K562 (cell line): ENCODE results near the gene MRPL44. TPM values are rescaled to one million over a fixed set of nuclear protein-coding genes. Genes with fewer than 3 reads are reported as not detected.

Experiments used
- ATAC-seq: fragments of 200-7000 bp; cut with Tn5 transposase; 3 replicates; pipeline ENCODE4 v1.9.1; 2020; ENCODE audit warnings: moderate library complexity
- BruUV-seq: library from RNA; stranded (reverse); fragments of 400-500 nt; replicated peaks from 2 replicates; lab custom pipeline; 2021; lab: Mats Ljungman, UMichigan
- CTCF ChIA-PET: fragments of 300-600 bp; formaldehyde crosslinking; extraction: SDS; loops from one replicate; lab custom pipeline; 2021; ENCODE audit warnings: low intra/inter-chr PET ratio; lab: Yijun Ruan, JAX
- POLR2A ChIA-PET: fragments of 300-600, 350-650 bp; sonication (Branson Sonifier 250); formaldehyde crosslinking; extraction: SDS; loops from one replicate; lab custom pipeline; 2021; ENCODE audit warnings: antibody characterized with exemption, inconsistent platforms; lab: Yijun Ruan, JAX
- DNase-seq, 4 experiments: peaks; one replicate each; pipeline versions ENCODE4 v3.0.0 to v3.0.0-alpha.2; 2011 to 2018; ENCODE audit warnings: low spot score in 3 of 4, mixed read lengths in 3 of 4; ENCODE audit errors: extremely low read depth in 1 of 4
- FAIRE-seq: peaks from 2 replicates; lab custom pipeline; 2011; peaks lifted over from hg19 to GRCh38; lab: Jason Lieb, UNC
- H2AFZ ChIP-seq: 2 replicates; pipeline ENCODE4 v1.6.0; 2011; ENCODE audit warnings: low read depth, low read length, control low read depth, inconsistent platforms
- H3K27ac ChIP-seq: fragments of 200-600 bp; 3 replicates; pipeline ENCODE4 v1.8.0; 2011; ENCODE audit warnings: low read depth, mild to moderate bottlenecking, control low read depth, inconsistent platforms, low read length, moderate library complexity, mixed read lengths; ENCODE audit errors: extremely low read depth
- H3K27me3 ChIP-seq, 2 experiments: fragments of 300-600 bp in 1 of 2; 2 replicates in 1 of 2; 3 replicates in 1 of 2; pipeline versions ENCODE4 v1.6.0 to v1.8.0; 2011; ENCODE audit warnings: inconsistent platforms in 2 of 2, low read length in 2 of 2, mild to moderate bottlenecking in 1 of 2, mixed read lengths in 1 of 2, moderate library complexity in 1 of 2; ENCODE audit not compliant: control insufficient read depth in 2 of 2, insufficient read depth in 2 of 2
- H3K36me3 ChIP-seq: fragments of 300-600 bp; 3 replicates; pipeline ENCODE4 v1.8.0; 2011; ENCODE audit warnings: mild to moderate bottlenecking, low read length, inconsistent platforms; ENCODE audit not compliant: control insufficient read depth, insufficient read depth
- H3K4me1 ChIP-seq, 2 experiments: fragments of 200-600 bp in 1 of 2; replicated peaks in 1 of 2; 2 replicates in 1 of 2; 3 replicates in 1 of 2; pipeline versions ENCODE4 v1.5.1 to v1.8.0; 2011; ENCODE audit warnings: inconsistent platforms in 2 of 2, low read length in 2 of 2, mild to moderate bottlenecking in 1 of 2, mixed read lengths in 1 of 2, moderate library complexity in 1 of 2; ENCODE audit not compliant: control insufficient read depth in 2 of 2, insufficient read depth in 2 of 2
- H3K4me2 ChIP-seq: 2 replicates; pipeline ENCODE4 v1.6.1; 2011; ENCODE audit warnings: low read length, control low read depth, inconsistent platforms, mixed read lengths; ENCODE audit not compliant: insufficient read depth
- H3K4me3 ChIP-seq: fragments of 200-600 bp; sonication (generic), shearing (Covaris generic); 2 replicates; pipeline ENCODE4 v1.5.1; 2016; ENCODE audit warnings: control low read depth, inconsistent platforms
- H3K79me2 ChIP-seq: fragments of 200-600 bp; 3 replicates; pipeline ENCODE4 v1.8.0; 2011; ENCODE audit warnings: low read length, inconsistent platforms; ENCODE audit not compliant: control insufficient read depth, insufficient read depth
- H3K9ac ChIP-seq, 2 experiments: 2 replicates each; pipeline versions ENCODE4 v1.6.0 to v1.6.1; 2011; ENCODE audit warnings: low read depth in 2 of 2, low read length in 2 of 2, control low read depth in 1 of 2, inconsistent platforms in 1 of 2, mild to moderate bottlenecking in 1 of 2, mixed read lengths in 1 of 2; ENCODE audit not compliant: insufficient read depth in 1 of 2
- H3K9me1 ChIP-seq: one replicate; pipeline ENCODE4 v1.6.0; 2011; ENCODE audit warnings: inconsistent platforms, mild to moderate bottlenecking, low read length, moderate library complexity; ENCODE audit not compliant: control insufficient read depth, insufficient read depth
- H3K9me3 ChIP-seq: replicated peaks from 2 replicates; pipeline ENCODE4 v1.5.1; 2011; ENCODE audit warnings: low read depth, low read length, inconsistent platforms; ENCODE audit not compliant: control insufficient read depth, insufficient read depth
- H4K20me1 ChIP-seq: replicated peaks from 2 replicates; pipeline ENCODE4 v1.6.1; 2011; ENCODE audit warnings: low read length, inconsistent platforms, mixed read lengths; ENCODE audit not compliant: control insufficient read depth, insufficient read depth
- BDP1 ChIP-seq: IDR thresholded peaks from 3 replicates; pipeline ENCODE4 v1.6.1; 2011; ENCODE audit not compliant: insufficient read length, insufficient read depth
- BRF2 ChIP-seq: IDR thresholded peaks from 3 replicates; pipeline ENCODE4 v1.6.1; 2011; ENCODE audit warnings: borderline replicate concordance, mild to moderate bottlenecking; ENCODE audit not compliant: insufficient read length, insufficient read depth
- CBFA2T2 ChIP-seq: fragments of 450-650 bp; conservative IDR thresholded peaks from 2 replicates; pipeline ENCODE4 v1.6.1; 2017; ENCODE audit warnings: mild to moderate bottlenecking
- CBX2 ChIP-seq: fragments of 200-600 bp; sonication (generic); IDR thresholded peaks from one replicate; pipeline ENCODE4 v1.6.1; 2012; ENCODE audit warnings: mild to moderate bottlenecking, low read length, inconsistent platforms; ENCODE audit not compliant: insufficient read depth, poor library complexity, severe bottlenecking
- NCOA4 ChIP-seq: fragments of 450-650 bp; IDR thresholded peaks from 2 replicates; pipeline ENCODE4 v1.6.1; 2018; ENCODE audit warnings: mild to moderate bottlenecking; ENCODE audit not compliant: partially characterized antibody
- PTRF ChIP-seq: fragments of 450-650 bp; IDR thresholded peaks from 2 replicates; pipeline ENCODE4 v1.6.1; 2016; ENCODE audit warnings: mild to moderate bottlenecking, missing genetic modification characterization, missing compliant biosample characterization
- RNF2 ChIP-seq: sonication (generic); IDR thresholded peaks from 2 replicates; pipeline ENCODE4 v1.6.1; 2016
- SLC30A9 ChIP-seq: fragments of 250-450 bp; sonication (Bioruptor Pico); IDR thresholded peaks from 2 replicates; pipeline ENCODE4 v1.8.0; 2022; ENCODE audit warnings: mild to moderate bottlenecking, moderate library complexity
- SMARCA4 ChIP-seq: fragments of 450-650 bp; IDR thresholded peaks from 2 replicates; pipeline ENCODE4 v1.6.1; 2016
- TEAD1 ChIP-seq, 2 experiments: fragments of 450-650 bp in 1 of 2; sonication (generic) in 1 of 2; formaldehyde crosslinking; IDR thresholded peaks; 2 replicates each; pipeline versions ENCODE4 v1.4.0 to v1.8.0; 2020 to 2022; ENCODE audit warnings: mild to moderate bottlenecking in 2 of 2, missing genetic modification reagents in 1 of 2
- WGBS: fragments of 100-300 bp; shearing (Covaris generic); methylation state at CpG from one replicate; pipeline ENCODE4 v1.1.6; 2016; ENCODE audit warnings: low coverage, mixed read lengths; ENCODE audit not compliant: insufficient coverage; ENCODE audit errors: missing lambda C conversion rate; 5-methylcytosine and 5-hydroxymethylcytosine counted together
- in situ Hi-C: fragments of 300-500 bp; cut with MboI; formaldehyde crosslinking; loops from 4 replicates; pipeline ENCODE4 v1.15.0; 2018; ENCODE audit warnings: inconsistent platforms, mixed read lengths
- intact Hi-C: fragments of 100-400 bp; cut with micrococcal nuclease; formaldehyde crosslinking; loops from 2 replicates; pipeline ENCODE4 v1.14.2; 2022
- polyA plus RNA-seq, 8 experiments: library from polyadenylated mRNA; depleted of rRNA in 4 of 8; stranded (reverse) in 5 of 8; unstranded in 3 of 8; fragments of >200 nt; fragmentation: Nextera tagmentation in 2 of 8; fragmentation: Illumina TruSeq in 1 of 8; extraction: Ambion mirVana in 2 of 8; extraction: Trizol in 1 of 8; gene quantifications; 2 replicates each; pipeline versions ENCODE4 v1.2.1 to v1.2.3, GENCODE V29; 2011 to 2014; ENCODE audit warnings: inconsistent platforms in 1 of 8, missing spikeins in 1 of 8
- total RNA-seq, 7 experiments: library from RNA; depleted of rRNA in 6 of 7; stranded (reverse); fragments of >200 nt in 6 of 7; fragmentation: Illumina TruSeq in 2 of 7; extraction: Trizol in 2 of 7; gene quantifications; 2 replicates each; pipeline versions ENCODE4 v1.2.1 to v1.2.3, GENCODE V29; 2011 to 2021; ENCODE audit warnings: low replicate concordance in 1 of 7
- TF ChIP-seq, protein P1 (sequence below): fragments of 250-450 bp; sonication (Bioruptor Pico); IDR thresholded peaks from 2 replicates; pipeline ENCODE4 v1.5.0; 2022; ENCODE audit warnings: mild to moderate bottlenecking
- TF ChIP-seq, protein P2 (sequence below): fragments of 450-650 bp; formaldehyde crosslinking; IDR thresholded peaks from 2 replicates; pipeline ENCODE4 v1.4.0; 2022; ENCODE audit warnings: missing genetic modification characterization
- TF ChIP-seq, protein P3 (sequence below): IDR thresholded peaks from 2 replicates; pipeline ENCODE4 v1.6.1; 2014; ENCODE audit warnings: antibody characterized with exemption

Gene MRPL44
- total and polyA plus RNA-seq, 9 of the 15 experiments (the other 6 are each of a cell fraction or from before 2014, with no cell fraction given), result 10.4 to 26.0 (median 20.2) TPM

DNA sequence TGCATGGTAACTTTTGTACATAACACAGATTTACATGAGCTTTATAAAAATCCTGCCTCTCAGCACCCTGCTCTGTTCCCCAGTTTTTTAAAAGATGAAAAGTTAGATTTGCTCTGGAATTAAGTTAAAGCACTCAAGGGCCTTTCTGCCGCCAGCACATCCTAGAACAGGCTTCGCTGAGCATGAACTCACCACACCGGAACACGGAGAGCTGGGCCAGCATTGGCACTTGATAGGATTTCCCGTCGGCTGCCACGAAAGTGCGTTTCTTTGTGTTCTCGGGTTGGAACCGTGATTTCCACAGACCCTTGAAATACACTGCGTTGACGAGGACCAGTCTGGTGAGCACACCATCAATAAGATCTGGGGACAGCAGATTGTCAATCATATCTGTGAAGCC, 34.3 kb downstream of the MRPL44 start:
- FAIRE-seq (no peak), ATAC-seq (no peak), DNase-seq (no peak)
- intact Hi-C loops, result loop anchor here (2.0 to 10.0 kb wide), 4 partner anchors 21 to 661 kb away; no protein-coding TSS in a partner anchor
- no peak overlapping the region for H3K4me2 ChIP-seq
- peaks cover 5 to 18% of the 10 kb centered on the region in 2 experiments; a peak in 4 of 5 replicates for H3K27me3 ChIP-seq
- no peak overlapping the region for H2AFZ ChIP-seq
- H3K9me3 ChIP-seq, result no peaks in the 10 kb centered on the region
- H3K27ac ChIP-seq, result no peak overlapping the region
- H3K9me1 ChIP-seq, result no peaks in the 10 kb centered on the region
- 2% methylated on average over 10 of the region's 12 CpGs for WGBS
- no peaks in the 10 kb centered on the region for H3K36me3 ChIP-seq
- no TSS peak for BruUV-seq
- peaks cover 0 to 12% of the 10 kb centered on the region in 2 experiments; a peak in 2 of 5 replicates for H3K4me1 ChIP-seq
- H3K9ac ChIP-seq, result no peak overlapping the region
- in situ Hi-C loops, result loop anchor here (10.0 kb wide), 1 partner anchor 293 kb away; no protein-coding TSS in a partner anchor
- TF ChIP-seq CBFA2T2, result no peak
- no peak for TF ChIP-seq SLC30A9 (CRISPR knock-in tag)
- no peak for TF ChIP-seq PTRF (tag)
- no peak for TF ChIP-seq BRF2
- TF ChIP-seq, protein P1, sequence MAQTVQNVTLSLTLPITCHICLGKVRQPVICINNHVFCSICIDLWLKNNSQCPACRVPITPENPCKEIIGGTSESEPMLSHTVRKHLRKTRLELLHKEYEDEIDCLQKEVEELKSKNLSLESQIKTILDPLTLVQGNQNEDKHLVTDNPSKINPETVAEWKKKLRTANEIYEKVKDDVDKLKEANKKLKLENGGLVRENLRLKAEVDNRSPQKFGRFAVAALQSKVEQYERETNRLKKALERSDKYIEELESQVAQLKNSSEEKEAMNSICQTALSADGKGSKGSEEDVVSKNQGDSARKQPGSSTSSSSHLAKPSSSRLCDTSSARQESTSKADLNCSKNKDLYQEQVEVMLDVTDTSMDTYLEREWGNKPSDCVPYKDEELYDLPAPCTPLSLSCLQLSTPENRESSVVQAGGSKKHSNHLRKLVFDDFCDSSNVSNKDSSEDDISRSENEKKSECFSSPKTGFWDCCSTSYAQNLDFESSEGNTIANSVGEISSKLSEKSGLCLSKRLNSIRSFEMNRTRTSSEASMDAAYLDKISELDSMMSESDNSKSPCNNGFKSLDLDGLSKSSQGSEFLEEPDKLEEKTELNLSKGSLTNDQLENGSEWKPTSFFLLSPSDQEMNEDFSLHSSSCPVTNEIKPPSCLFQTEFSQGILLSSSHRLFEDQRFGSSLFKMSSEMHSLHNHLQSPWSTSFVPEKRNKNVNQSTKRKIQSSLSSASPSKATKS, result no peak
- TF ChIP-seq TEAD1 (CRISPR knock-in tag; IDR thresholded peaks at IDR 0.05), result no peak
- TF ChIP-seq, protein P2, sequence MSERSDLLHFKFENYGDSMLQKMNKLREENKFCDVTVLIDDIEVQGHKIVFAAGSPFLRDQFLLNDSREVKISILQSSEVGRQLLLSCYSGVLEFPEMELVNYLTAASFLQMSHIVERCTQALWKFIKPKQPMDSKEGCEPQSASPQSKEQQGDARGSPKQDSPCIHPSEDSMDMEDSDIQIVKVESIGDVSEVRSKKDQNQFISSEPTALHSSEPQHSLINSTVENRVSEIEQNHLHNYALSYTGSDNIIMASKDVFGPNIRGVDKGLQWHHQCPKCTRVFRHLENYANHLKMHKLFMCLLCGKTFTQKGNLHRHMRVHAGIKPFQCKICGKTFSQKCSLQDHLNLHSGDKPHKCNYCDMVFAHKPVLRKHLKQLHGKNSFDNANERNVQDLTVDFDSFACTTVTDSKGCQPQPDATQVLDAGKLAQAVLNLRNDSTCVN, result no peak
- TF ChIP-seq BDP1, result no peak
- no peak for TF ChIP-seq NCOA4
- TF ChIP-seq, protein P3, sequence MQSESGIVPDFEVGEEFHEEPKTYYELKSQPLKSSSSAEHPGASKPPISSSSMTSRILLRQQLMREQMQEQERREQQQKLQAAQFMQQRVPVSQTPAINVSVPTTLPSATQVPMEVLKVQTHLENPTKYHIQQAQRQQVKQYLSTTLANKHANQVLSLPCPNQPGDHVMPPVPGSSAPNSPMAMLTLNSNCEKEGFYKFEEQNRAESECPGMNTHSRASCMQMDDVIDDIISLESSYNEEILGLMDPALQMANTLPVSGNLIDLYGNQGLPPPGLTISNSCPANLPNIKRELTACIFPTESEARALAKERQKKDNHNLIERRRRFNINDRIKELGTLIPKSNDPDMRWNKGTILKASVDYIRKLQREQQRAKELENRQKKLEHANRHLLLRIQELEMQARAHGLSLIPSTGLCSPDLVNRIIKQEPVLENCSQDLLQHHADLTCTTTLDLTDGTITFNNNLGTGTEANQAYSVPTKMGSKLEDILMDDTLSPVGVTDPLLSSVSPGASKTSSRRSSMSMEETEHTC, result no peak
- TF ChIP-seq RNF2, result no peak
- TF ChIP-seq SMARCA4, result no peak
- TF ChIP-seq CBX2, result no peak
- no peaks in the 10 kb centered on the region for H3K79me2 ChIP-seq
- POLR2A ChIA-PET, result interaction anchor here (0.7 kb wide), 2 partner anchors 21 to 478 kb away, joined by 3 to 4 read pairs; no protein-coding TSS in a partner anchor
- no peak overlapping the region for H3K4me3 ChIP-seq
- CTCF ChIA-PET, result no interaction called here
- H4K20me1 ChIP-seq, result no peaks in the 10 kb centered on the region
